GM21390 (cell line): ENCODE results near the gene SGCA.

Experiments used
- ATAC-seq: cut with Tn5 transposase; IDR thresholded peaks from one replicate; pipeline ENCODE4 v1.9.1; 2021; ENCODE audit not compliant: unreplicated experiment

The SGCA gene

GRCh38 chr17:50221266-50221863 lies 55.6 kb downstream of the SGCA start:
- no peak for ATAC-seq

- no peak for ATAC-seq
Observed at GRCh38 chr17:50221864-50222545, 56.2 kb downstream of the SGCA start.

- ATAC-seq, result no peak
Observed at GRCh38 chr17:50222922-50223321, 57.1 kb downstream of the SGCA start.
